A673 (cell line): ENCODE measurements around the gene FRMD5. TPM values are rescaled to one million over a fixed set of nuclear protein-coding genes. Genes with fewer than 3 reads are reported as not detected.

Experiments used
- BruUV-seq: library from RNA; stranded (reverse); fragments of 400-500 nt; replicated peaks from 2 replicates; lab custom pipeline; 2021; lab: Mats Ljungman, UMichigan
- CTCF ChIA-PET: fragments of 300-600 bp; sonication (Branson Sonifier 250); formaldehyde crosslinking; loops from one replicate; lab custom pipeline; 2022; ENCODE audit warnings: antibody characterized with exemption; lab: Charles Lee
- POLR2A ChIA-PET: fragments of 300-600 bp; sonication (Branson Sonifier 250); formaldehyde crosslinking; loops from one replicate; lab custom pipeline; 2022; ENCODE audit warnings: antibody characterized with exemption; ENCODE audit not compliant: low non-redundant PET; lab: Charles Lee
- DNase-seq: peaks from one replicate; pipeline ENCODE4 v3.0.0-alpha.2; 2015; ENCODE audit warnings: low spot score
- H3K27ac ChIP-seq: fragments of 200-600 bp; sonication (generic); 2 replicates; pipeline ENCODE4 v1.5.1; 2016; ENCODE audit warnings: mixed run types, low read depth, mild to moderate bottlenecking, mixed read lengths, antibody characterized with exemption, low read length; ENCODE audit not compliant: poor library complexity, severe bottlenecking
- H3K27me3 ChIP-seq: fragments of 200-600 bp; sonication (generic); replicated peaks from 2 replicates; pipeline ENCODE4 v1.6.1; 2017; ENCODE audit warnings: mixed run types, low read depth, mild to moderate bottlenecking, mixed read lengths, antibody characterized with exemption, low read length; ENCODE audit not compliant: insufficient read depth, poor library complexity
- H3K36me3 ChIP-seq: fragments of 200-600 bp; sonication (generic); 2 replicates; pipeline ENCODE4 v1.6.1; 2016; ENCODE audit warnings: mixed run types, mild to moderate bottlenecking, mixed read lengths, antibody characterized with exemption, low read length; ENCODE audit not compliant: insufficient read depth, poor library complexity, severe bottlenecking
- H3K4me1 ChIP-seq: fragments of 200-600 bp; sonication (generic); 2 replicates; pipeline ENCODE4 v1.6.1; 2017; ENCODE audit warnings: mixed run types, mild to moderate bottlenecking, mixed read lengths, antibody characterized with exemption, low read length; ENCODE audit not compliant: insufficient read depth, poor library complexity, severe bottlenecking
- H3K4me3 ChIP-seq: fragments of 200-600 bp; sonication (generic); 2 replicates; pipeline ENCODE4 v1.5.1; 2016; ENCODE audit warnings: low read depth, mixed run types, mild to moderate bottlenecking, mixed read lengths, low read length; ENCODE audit not compliant: poor library complexity, severe bottlenecking
- H3K9me3 ChIP-seq: fragments of 200-600 bp; sonication (generic); 2 replicates; pipeline ENCODE4 v1.6.1; 2016; ENCODE audit warnings: mixed run types, low read depth, mild to moderate bottlenecking, mixed read lengths, antibody characterized with exemption, low read length; ENCODE audit not compliant: poor library complexity, severe bottlenecking
- CTCF ChIP-seq: fragments of 300-800, 200-600 bp; sonication (generic); conservative IDR thresholded peaks from 2 replicates; pipeline ENCODE4 v1.5.1; 2017; ENCODE audit warnings: low read depth, mild to moderate bottlenecking, antibody characterized with exemption, low read length, moderate library complexity, mixed read lengths
- EZH2 ChIP-seq: fragments of 200-600 bp; sonication (generic); IDR thresholded peaks from 2 replicates; pipeline ENCODE4 v1.6.1; 2017; ENCODE audit warnings: borderline replicate concordance, low read depth, mild to moderate bottlenecking, mixed read lengths, antibody characterized with exemption, low read length; ENCODE audit not compliant: poor library complexity, severe bottlenecking
- intact Hi-C: fragments of 100-400 bp; cut with micrococcal nuclease; formaldehyde crosslinking; loops from one replicate; pipeline ENCODE4 v1.10.0; 2022; ENCODE audit not compliant: unreplicated experiment
- total RNA-seq: library from RNA; stranded (reverse); gene quantifications from 2 replicates; pipeline ENCODE4 v1.2.3, GENCODE V29; 2021

FRMD5 gene
- total RNA-seq, 1 experiment from 2014 or later = 2.6 TPM

- no peak for DNase-seq
- no peak for TF ChIP-seq CTCF
- no peak for TF ChIP-seq EZH2
- Histone ChIP-seq H3K4me3 (no peak overlapping the region), H3K27ac (no peak overlapping the region), H3K27me3 (no peaks in the 10 kb centered on the region), H3K4me1 (no peaks in the 10 kb centered on the region), H3K36me3 (no peaks in the 10 kb centered on the region), H3K9me3 (no peaks in the 10 kb centered on the region)
- ChIA-PET POLR2A (no interaction called here), CTCF (no interaction called here)
- BruUV-seq = no TSS peak
- intact Hi-C loops = no loop called here
Measured at GRCh38 chr15:44069489-44069888, 125.6 kb downstream of the FRMD5 start.

- TF ChIP-seq CTCF (no peak), EZH2 (no peak)
- no peak for DNase-seq
- no peak overlapping the region for H3K4me3 ChIP-seq
- H3K27me3 ChIP-seq = no peaks in the 10 kb centered on the region
- BruUV-seq = no TSS peak
- H3K27ac ChIP-seq = no peak overlapping the region
- H3K36me3 ChIP-seq = no peaks in the 10 kb centered on the region
- no peaks in the 10 kb centered on the region for H3K9me3 ChIP-seq
- intact Hi-C loops = no loop called here
- POLR2A ChIA-PET = no interaction called here
- CTCF ChIA-PET = no interaction called here
- H3K4me1 ChIP-seq = no peaks in the 10 kb centered on the region
Measured at GRCh38 chr15:44068347-44068746, 126.7 kb downstream of the FRMD5 start.

GRCh38 chr15:44066211-44066827 lies 128.8 kb downstream of the FRMD5 start:
- TF ChIP-seq EZH2 (no peak), CTCF (peak; percentile 87)
- Histone ChIP-seq H3K4me3 (no peak overlapping the region), H3K36me3 (no peaks in the 10 kb centered on the region), H3K4me1 (no peaks in the 10 kb centered on the region), H3K27ac (no peak overlapping the region), H3K27me3 (no peaks in the 10 kb centered on the region), H3K9me3 (no peaks in the 10 kb centered on the region)
- no TSS peak for BruUV-seq
- peak; percentile 84 for DNase-seq
- CTCF ChIA-PET = interaction anchor here (1.4 kb wide), 1 partner anchor 163 kb away, joined by 6 read pairs; no protein-coding TSS in a partner anchor
- intact Hi-C loops = loop anchor here (2.0 kb wide), 1 partner anchor 164 kb away; no protein-coding TSS in a partner anchor
- POLR2A ChIA-PET = no interaction called here
